Measurements from ENCODE around the gene CATSPER3.

CATSPER3 gene

GRCh38 chr5:135027697-135028615 lies 60.2 kb downstream of the CATSPER3 start:
- no peak for DNase-seq (ENCODE audit: extremely low read depth in 1 of 2, low read depth in 1 of 2)

GRCh38 chr5:135028791-135029476 lies 61.2 kb downstream of the CATSPER3 start:
- no peak for DNase-seq (ENCODE audit: extremely low read depth in 1 of 2, low read depth in 1 of 2)

- no peak for DNase-seq (ENCODE audit: extremely low read depth in 1 of 2, low read depth in 1 of 2)
These were observed 61.9 kb downstream of the CATSPER3 start for GRCh38 chr5:135029477-135030122.

- DNase-seq (ENCODE audit: extremely low read depth in 1 of 2, low read depth in 1 of 2), result no peak
These were observed 62.6 kb downstream of the CATSPER3 start for GRCh38 chr5:135030123-135030955.

GRCh38 chr5:135030956-135031812 lies 63.5 kb downstream of the CATSPER3 start:
- no peak for DNase-seq (ENCODE audit: extremely low read depth in 1 of 2, low read depth in 1 of 2)

GRCh38 chr5:135031813-135032694 lies 64.3 kb downstream of the CATSPER3 start:
- no peak for DNase-seq (ENCODE audit: extremely low read depth in 1 of 2, low read depth in 1 of 2)

GRCh38 chr5:135032695-135032998 lies 64.9 kb downstream of the CATSPER3 start:
- no peak for DNase-seq (ENCODE audit: extremely low read depth in 1 of 2, low read depth in 1 of 2)

- no peak for DNase-seq (ENCODE audit: extremely low read depth in 1 of 2, low read depth in 1 of 2)
These were observed 65.5 kb downstream of the CATSPER3 start for GRCh38 chr5:135032999-135033861.

GRCh38 chr5:135033901-135034235 lies 66.2 kb downstream of the CATSPER3 start, which contains the start of gene PITX1:
Gene PITX1, minus strand, starts transcription at chr5:135034228. Its CDS starts 347 bp downstream, at chr5:135033881.
- DNase-seq (ENCODE audit: extremely low read depth in 1 of 2, low read depth in 1 of 2), result no peak

GRCh38 chr5:135034236-135034962 lies 66.7 kb downstream of the CATSPER3 start:
- DNase-seq (ENCODE audit: extremely low read depth in 1 of 2, low read depth in 1 of 2), result no peak

GRCh38 chr5:135034963-135035677 lies 67.4 kb downstream of the CATSPER3 start:
- no peak for DNase-seq (ENCODE audit: extremely low read depth in 1 of 2, low read depth in 1 of 2)

- no peak for DNase-seq (ENCODE audit: extremely low read depth in 1 of 2, low read depth in 1 of 2)
These were observed 67.9 kb downstream of the CATSPER3 start for GRCh38 chr5:135035678-135036030.

GRCh38 chr5:135036405-135036804 lies 68.7 kb downstream of the CATSPER3 start:
- no peak for DNase-seq (ENCODE audit: extremely low read depth in 1 of 2, low read depth in 1 of 2)

- DNase-seq (ENCODE audit: extremely low read depth in 1 of 2, low read depth in 1 of 2), result no peak
These were observed 70.0 kb downstream of the CATSPER3 start for GRCh38 chr5:135037519-135038204.

- DNase-seq (ENCODE audit: extremely low read depth in 1 of 2, low read depth in 1 of 2), result no peak
These were observed 70.6 kb downstream of the CATSPER3 start for GRCh38 chr5:135038205-135038812.

GRCh38 chr5:135038813-135039270 lies 71.1 kb downstream of the CATSPER3 start:
- DNase-seq (ENCODE audit: extremely low read depth in 1 of 2, low read depth in 1 of 2), result no peak

All from stimulated activated CD8-positive, alpha-beta memory T cell treated with anti-CD3 and anti-CD28 coated beads, Interleukin-7, amount 100 ng/mL, for 48 hours (primary cell).